Sigmoid colon (tissue), 7 donors: ENCODE measurements around the gene RPF1. TPM values are rescaled to one million over a fixed set of nuclear protein-coding genes. Genes with fewer than 3 reads are reported as not detected.

Experiments used
- DNase-seq: peaks from one replicate; pipeline ENCODE4 v3.0.0-alpha.2; 2019
- H3K27ac ChIP-seq, 4 donors: fragments of 200-600 bp; sonication (generic); one replicate each; pipeline ENCODE4 v1.5.1; 2016 to 2019; ENCODE audit warnings: mild to moderate bottlenecking in 1 of 4
- H3K27me3 ChIP-seq, 3 donors: fragments of 200-600 bp; sonication (generic); one replicate each; pipeline ENCODE4 v1.5.1; 2019; ENCODE audit warnings: mild to moderate bottlenecking in 1 of 3
- H3K36me3 ChIP-seq, 4 donors: fragments of 200-600 bp; sonication (generic); one replicate each; pipeline ENCODE4 v1.5.1; 2016 to 2019
- H3K4me1 ChIP-seq, 4 donors: fragments of 200-600 bp; sonication (generic); one replicate each; pipeline ENCODE4 v1.5.1; 2017 to 2019
- H3K4me3 ChIP-seq, 4 donors: fragments of 200-600 bp; sonication (generic); one replicate each; pipeline ENCODE4 v1.5.1; 2017 to 2019; ENCODE audit warnings: mild to moderate bottlenecking in 2 of 4, moderate library complexity in 1 of 4
- H3K9me3 ChIP-seq, 4 donors: fragments of 200-600 bp in 3 of 4; sonication (generic) in 3 of 4; one replicate each; pipeline versions ENCODE4 v1.5.1 to v1.6.1; 2013 to 2019
- CTCF ChIP-seq, 4 experiments: fragments of 450-650 bp in 3 of 4; fragments of 200-600 bp in 1 of 4; IDR thresholded peaks; one replicate each; pipeline ENCODE4 v1.5.1; 2016 to 2019; ENCODE audit warnings: antibody characterized with exemption in 4 of 4, mild to moderate bottlenecking in 3 of 4, moderate library complexity in 2 of 4
- EP300 ChIP-seq, 4 donors: sonication (generic); formaldehyde crosslinking; IDR thresholded peaks; one replicate each; pipeline ENCODE4 v1.6.1; 2017; ENCODE audit warnings: antibody characterized with exemption in 4 of 4
- POLR2A ChIP-seq, 2 donors: fragments of 450-650 bp; IDR thresholded peaks; one replicate each; pipeline ENCODE4 v1.6.1; 2016; ENCODE audit warnings: antibody characterized with exemption in 2 of 2, mild to moderate bottlenecking in 2 of 2, moderate library complexity in 2 of 2
- POLR2AphosphoS5 ChIP-seq, 4 donors: sonication (generic); formaldehyde crosslinking; IDR thresholded peaks; one replicate each; pipeline ENCODE4 v1.6.1; 2017; ENCODE audit warnings: antibody characterized with exemption in 4 of 4
- WGBS, 2 donors: extraction: QIAGEN DNeasy Blood & Tissue Kit; methylation state at CpG; one replicate each; pipeline ENCODE4 v1.1.7; 2013; 5-methylcytosine and 5-hydroxymethylcytosine counted together
- intact Hi-C: fragments of 100-400 bp; cut with DNase I; formaldehyde crosslinking; loops from one replicate; pipeline ENCODE4 v1.15.1; 2023
- polyA plus RNA-seq, 3 donors: library from polyadenylated mRNA; stranded (reverse); fragments of 200-250 nt; gene quantifications; one replicate each; pipeline ENCODE4 v1.2.3, GENCODE V29; 2013
- total RNA-seq, 4 donors: library from RNA; depleted of rRNA; stranded (reverse); fragments of >200 nt; gene quantifications; one replicate each; pipeline ENCODE4 v1.1.0, GENCODE V29; 2016
- donor health status: healthy with polysubstance abuse.
- donor health status: Bipolar disorder and iron deficiency.
- donor health status: healthy.

RPF1 gene
- total and polyA plus RNA-seq, 7 donors: 30.7 to 66.5 (median 42.1) TPM

- Histone ChIP-seq H3K9me3 (no peaks in the 10 kb centered on the region), H3K36me3 (no peaks in the 10 kb centered on the region), H3K4me3 (no peak overlapping the region), H3K27me3 (no peaks in the 10 kb centered on the region), H3K27ac (no peak overlapping the region), H3K4me1 (no peaks in the 10 kb centered on the region)
- intact Hi-C loops: no loop called here
- WGBS, 2 donors: 81 to 91% methylated on average over 2 of the region's 2 CpGs
- TF ChIP-seq POLR2A (IDR thresholded peaks at IDR 0.05) (no peak), POLR2AphosphoS5 (IDR thresholded peaks at IDR 0.05) (no peak), EP300 (IDR thresholded peaks at IDR 0.05) (no peak), CTCF (IDR thresholded peaks at IDR 0.05) (no peak)
- DNase-seq: no peak
These were observed 28.2 kb upstream of the RPF1 start for GRCh38 chr1:84450910-84451309.

- no peaks in the 10 kb centered on the region for H3K36me3 ChIP-seq
- H3K9me3 ChIP-seq: no peaks in the 10 kb centered on the region
- no peak overlapping the region for H3K4me3 ChIP-seq
- TF ChIP-seq POLR2AphosphoS5 (IDR thresholded peaks at IDR 0.05) (no peak), POLR2A (IDR thresholded peaks at IDR 0.05) (no peak), EP300 (IDR thresholded peaks at IDR 0.05) (no peak), CTCF (IDR thresholded peaks at IDR 0.05) (no peak)
- intact Hi-C loops: no loop called here
- WGBS, 2 donors: 66% methylated on average over 3 of the region's 3 CpGs
- no peak overlapping the region for H3K27ac ChIP-seq
- no peaks in the 10 kb centered on the region for H3K4me1 ChIP-seq
- no peak for DNase-seq
- no peaks in the 10 kb centered on the region for H3K27me3 ChIP-seq
These were observed 26.6 kb upstream of the RPF1 start for GRCh38 chr1:84452436-84452835.

- DNase-seq: no peak
- TF ChIP-seq CTCF (IDR thresholded peaks at IDR 0.05) (no peak), POLR2A (IDR thresholded peaks at IDR 0.05) (no peak), POLR2AphosphoS5 (IDR thresholded peaks at IDR 0.05) (no peak), EP300 (IDR thresholded peaks at IDR 0.05) (no peak)
- Histone ChIP-seq H3K4me1 (no peaks in the 10 kb centered on the region), H3K27me3 (no peaks in the 10 kb centered on the region), H3K36me3 (no peaks in the 10 kb centered on the region), H3K27ac (no peak overlapping the region), H3K9me3 (no peaks in the 10 kb centered on the region), H3K4me3 (no peak overlapping the region)
- intact Hi-C loops: no loop called here
- WGBS, 2 donors: 78 to 80% methylated on average over 1 of the region's 1 CpG
These were observed 16.9 kb upstream of the RPF1 start for GRCh38 chr1:84462118-84462517.

GRCh38 chr1:84467298-84467697 lies 11.8 kb upstream of the RPF1 start:
- Histone ChIP-seq H3K4me1 (no peaks in the 10 kb centered on the region), H3K4me3 (no peak overlapping the region), H3K27me3 (peaks cover 0 to 11% (median 0%) of the 10 kb centered on the region in 3 donors), H3K27ac (no peak overlapping the region), H3K9me3 (no peaks in the 10 kb centered on the region), H3K36me3 (no peaks in the 10 kb centered on the region)
- intact Hi-C loops: no loop called here
- no peak for TF ChIP-seq EP300 (IDR thresholded peaks at IDR 0.05)
- TF ChIP-seq CTCF (IDR thresholded peaks at IDR 0.05): no peak
- no peak for TF ChIP-seq POLR2A (IDR thresholded peaks at IDR 0.05)
- TF ChIP-seq POLR2AphosphoS5 (IDR thresholded peaks at IDR 0.05): no peak
- no peak for DNase-seq

GRCh38 chr1:84476225-84476624 lies 2.8 kb upstream of the RPF1 start:
- 75 to 86% methylated on average over 1 of the region's 1 CpG for WGBS, 2 donors
- Histone ChIP-seq H3K9me3 (no peaks in the 10 kb centered on the region), H3K36me3 (no peaks in the 10 kb centered on the region), H3K4me3 (no peak overlapping the region), H3K27me3 (peaks cover 0 to 43% (median 7%) of the 10 kb centered on the region in 3 donors), H3K27ac (no peak overlapping the region), H3K4me1 (peaks cover 0 to 21% (median 15%) of the 10 kb centered on the region in 4 donors)
- no peak for TF ChIP-seq POLR2A (IDR thresholded peaks at IDR 0.05)
- TF ChIP-seq POLR2AphosphoS5 (IDR thresholded peaks at IDR 0.05): no peak
- no peak for TF ChIP-seq CTCF (IDR thresholded peaks at IDR 0.05)
- TF ChIP-seq EP300 (IDR thresholded peaks at IDR 0.05): no peak
- intact Hi-C loops: loop anchor here (10.0 kb wide), 1 partner anchor 279 kb away; no protein-coding TSS in a partner anchor
- DNase-seq: no peak
